Heart right ventricle (tissue), 16 donors: ENCODE results near the gene CNDP2. TPM values are rescaled to one million over a fixed set of nuclear protein-coding genes. Genes with fewer than 3 reads are reported as not detected.
A peak's percentile ranks its signal among the peaks of the same experiment; 100 is the strongest.
"Not testable (repeated sequence)": the region's sequence is repeated elsewhere in the genome, so short reads cannot be mapped to it uniquely, and the experiment has no call there.

ENCODE experiments used
- ATAC-seq, 8 donors: fragments of 200-7000 bp; cut with Tn5 transposase; one replicate each; pipeline ENCODE4 v1.9.1; 2020; ENCODE audit warnings: mild to moderate bottlenecking in 8 of 8, moderate library complexity in 8 of 8, moderate number of reproducible peaks in 1 of 8
- DNase-seq, 2 donors: peaks; one replicate each; pipeline ENCODE4 v3.0.0-alpha.2; 2020
- H3K27ac ChIP-seq, 10 donors: fragments of 200-600 bp; sonication (generic) in 2 of 10; one replicate each; pipeline versions ENCODE4 v1.5.0 to v1.8.0; 2020 to 2022; ENCODE audit warnings: mild to moderate bottlenecking in 3 of 10
- H3K27me3 ChIP-seq, 7 donors: fragments of 200-600 bp; one replicate each; pipeline ENCODE4 v1.8.0; 2021 to 2022; ENCODE audit warnings: mild to moderate bottlenecking in 2 of 7
- H3K36me3 ChIP-seq, 9 donors: fragments of 200-600 bp; sonication (generic) in 1 of 9; one replicate each; pipeline versions ENCODE4 v1.5.0 to v1.8.0; 2020 to 2022; ENCODE audit warnings: mild to moderate bottlenecking in 2 of 9
- H3K4me1 ChIP-seq, 9 donors: fragments of 200-600 bp; sonication (generic) in 1 of 9; one replicate each; pipeline versions ENCODE4 v1.5.0 to v1.8.0; 2020 to 2022; ENCODE audit warnings: mild to moderate bottlenecking in 4 of 9
- H3K4me3 ChIP-seq, 10 donors: fragments of 200-600 bp; sonication (generic) in 2 of 10; one replicate each; pipeline versions ENCODE4 v1.5.0 to v1.8.0; 2020 to 2022; ENCODE audit warnings: mild to moderate bottlenecking in 7 of 10, moderate library complexity in 2 of 10
- H3K9me3 ChIP-seq, 11 donors: fragments of 200-600 bp in 10 of 11; sonication (generic) in 2 of 11; one replicate each; pipeline versions ENCODE4 v1.5.0 to v1.8.0; 2013 to 2022; ENCODE audit warnings: mild to moderate bottlenecking in 2 of 11, control low read depth in 1 of 11, moderate library complexity in 1 of 11
- CTCF ChIP-seq, 9 donors: fragments of 200-600 bp; sonication (generic) in 2 of 9; IDR thresholded peaks; one replicate each; pipeline versions ENCODE4 v1.5.0 to v1.8.0; 2021 to 2022; ENCODE audit warnings: antibody characterized with exemption in 9 of 9, mild to moderate bottlenecking in 5 of 9, moderate library complexity in 1 of 9
- WGBS, 2 donors: extraction: QIAGEN DNeasy Blood & Tissue Kit; methylation state at CpG; one replicate each; pipeline ENCODE4 v1.1.7; 2013; ENCODE audit warnings: inconsistent platforms in 1 of 2; 5-methylcytosine and 5-hydroxymethylcytosine counted together
- intact Hi-C, 10 donors: fragments of 100-400 bp; cut with DNase I; formaldehyde crosslinking; loops; one replicate each; pipeline versions ENCODE4 v1.11.1 to v1.14.2; 2022
- polyA plus RNA-seq, 2 donors: library from polyadenylated mRNA; stranded (reverse); fragments of 200-250 nt; gene quantifications; one replicate each; pipeline ENCODE4 v1.2.3, GENCODE V29; 2013
- total RNA-seq, 10 donors: library from RNA; stranded (reverse); fragmentation: NEBNext Ultra II Directional in 3 of 10; extraction: Animal tissue kit (Norgen Biotek cat#: 25700) in 3 of 10; gene quantifications; one replicate each; pipeline versions ENCODE4 v1.2.1 to v1.2.4, GENCODE V29; 2021 to 2023
- donor health status: Arrhythmogenic right ventricular cardiomyopathy.
- donor health status: ischemic (EF 13 %, LVEDD 7.1; RV severe dilation, severe dysfunction).
- donor health status: healthy with polysubstance abuse.
- donor health status: DM: no; HTN: yes; CAD: no.
- donor health status: DM: no; HTN: no; CAD: no.
- donor health status: ischemic (EF 25% LVEDD 6.9; RV normal size, moderate dysfunction).
- donor health status: ischemic (EF 25% LVEDD 5.7; RV mildly dilated, moderate dysfunction).
- donor health status: healthy.
- donor health status: DM: yes; HTN: yes; CAD: no.
- donor health status: Ischemic cardiomyopathy.
- donor health status: ischemic (EF 35%, LVEDD 5.7; RV mildly dilated, moderate dysfunction).
- donor health status: nonischemic (EF 11% LVEDD 7.7; RV severe dilation, severe dysfunction).
- donor health status: DM: yes; HTN: yes; CAD: no.
- donor health status: PGD.
- donor health status: ischemic (EF 29% LVEDD 5.4; RV normal size, mild dysfunction).
- donor health status: nonischemic (EF 23%, LVEDD 6.1; RV moderate dilation, normal function).

The CNDP2 gene
- total and polyA plus RNA-seq, 12 donors, result 48.9 to 117 (median 73.2) TPM

GRCh38 chr18:74522635-74523548 lies 26.7 kb downstream of the CNDP2 start:
- peak in 6 of 8 donors; percentile 26 to 75 (median 32) for ATAC-seq
- intact Hi-C loops, result no loop called here

DNA sequence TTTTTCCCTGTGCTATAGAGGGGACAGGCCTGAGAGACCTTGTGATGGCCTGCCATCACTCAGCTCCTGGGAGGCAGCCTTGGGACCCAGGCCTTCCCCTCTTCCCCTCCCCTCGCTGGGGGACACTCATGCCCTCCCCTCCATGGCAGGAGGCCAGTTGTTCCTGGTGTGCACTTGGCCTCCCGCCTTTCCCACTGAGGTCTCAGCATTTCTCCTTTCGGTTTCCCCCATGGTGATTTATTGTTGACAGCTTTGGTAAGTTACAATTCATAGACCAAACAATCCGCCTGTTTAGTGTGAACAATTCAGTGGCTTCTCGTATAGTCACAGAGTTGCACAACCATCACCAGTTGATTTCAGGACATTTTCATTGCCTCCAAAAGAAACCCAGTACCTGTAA lies 27.9 kb downstream of the CNDP2 start:
- peak; percentile 21 to 75 (median 48) for ATAC-seq
- intact Hi-C loops, result no loop called here

More at GRCh38 chr18:74522635-74523548, 26.7 kb downstream of the CNDP2 start:
- H3K36me3 ChIP-seq, result peaks cover 0 to 48% (median 27%) of the 10 kb centered on the region in 9 donors
- no peak for DNase-seq
- H3K9me3 ChIP-seq, result peaks cover 0 to 4% (median 0%) of the 10 kb centered on the region in 11 donors
- WGBS, 2 donors, result 83 to 85% methylated on average over 23 of the region's 23 CpGs
- peaks cover 0 to 23% (median 4%) of the 10 kb centered on the region in 9 donors for H3K4me1 ChIP-seq
- no peak overlapping the region for H3K4me3 ChIP-seq
- peak overlapping the region in 4 of 10 donors; percentile 35 to 73 (median 59) for H3K27ac ChIP-seq
- no peaks in the 10 kb centered on the region for H3K27me3 ChIP-seq
- TF ChIP-seq CTCF (IDR thresholded peaks at IDR 0.05), result no peak

DNA sequence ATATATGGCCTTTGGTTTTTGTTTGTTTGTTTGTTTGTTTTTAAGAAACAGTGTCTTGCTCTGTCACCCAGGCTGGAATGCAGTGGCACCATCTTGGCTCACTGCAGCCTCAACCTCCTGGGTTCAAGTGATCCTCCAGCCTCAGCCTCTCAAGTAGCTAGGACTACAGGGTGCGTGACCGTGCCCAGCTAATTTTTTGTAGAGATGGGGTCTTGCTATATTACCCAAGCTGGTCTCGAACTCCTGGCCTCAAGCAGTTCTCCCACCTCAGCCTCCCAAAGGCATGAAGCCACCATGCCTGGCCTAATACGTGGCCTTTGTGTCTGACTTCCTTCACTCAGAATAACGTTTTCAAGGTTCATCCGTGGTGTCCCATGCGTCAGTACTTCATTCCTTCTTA lies 28.8 kb downstream of the CNDP2 start:
- H3K27me3 ChIP-seq, H3K4me3 ChIP-seq, H3K9me3 ChIP-seq, DNase-seq, ATAC-seq, intact Hi-C loops: not testable (repeated sequence)
- Histone ChIP-seq H3K36me3 (peaks cover 0 to 27% (median 8%) of the 10 kb centered on the region in 9 donors), H3K4me1 (peaks cover 0 to 23% (median 4%) of the 10 kb centered on the region in 9 donors), H3K27ac (peak overlapping the region in 4 of 10 donors; percentile 47 to 73 (median 62))
- 96 to 97% methylated on average over 7 of the region's 7 CpGs for WGBS, 2 donors

More for the DNA sequence above, 27.9 kb downstream of the CNDP2 start:
- DNase-seq, result peak in 1 of 2 donors; percentile 31
- TF ChIP-seq CTCF (IDR thresholded peaks at IDR 0.05), result no peak
- Histone ChIP-seq H3K27me3 (no peaks in the 10 kb centered on the region), H3K4me3 (no peak overlapping the region), H3K36me3 (peaks cover 0 to 35% (median 16%) of the 10 kb centered on the region in 9 donors), H3K27ac (peak overlapping the region in 7 of 10 donors; percentile 35 to 73 (median 54)), H3K4me1 (peaks cover 0 to 23% (median 4%) of the 10 kb centered on the region in 9 donors), H3K9me3 (peaks cover 0 to 4% (median 0%) of the 10 kb centered on the region in 11 donors)
- 25 to 31% methylated on average over 5 of the region's 5 CpGs for WGBS, 2 donors

GRCh38 chr18:74525741-74526140 lies 29.6 kb downstream of the CNDP2 start:
- H3K4me3 ChIP-seq, result no peak overlapping the region
- H3K9me3 ChIP-seq, result peaks cover 0 to 4% (median 0%) of the 10 kb centered on the region in 11 donors
- no peak overlapping the region for H3K27ac ChIP-seq
- WGBS, 2 donors, result 82 to 88% methylated on average over 9 of the region's 9 CpGs
- H3K4me1 ChIP-seq, result peaks cover 0 to 23% (median 4%) of the 10 kb centered on the region in 9 donors
- no peaks in the 10 kb centered on the region for H3K27me3 ChIP-seq
- TF ChIP-seq CTCF (IDR thresholded peaks at IDR 0.05), result no peak
- intact Hi-C loops, result no loop called here
- DNase-seq (peak in 1 of 2 donors; percentile 40), ATAC-seq (peak in 1 of 8 donors; percentile 19)
- H3K36me3 ChIP-seq, result peaks cover 0 to 19% (median 2%) of the 10 kb centered on the region in 9 donors
